ENCODE data around the gene ERC2. TPM values are rescaled to one million over a fixed set of nuclear protein-coding genes. Genes with fewer than 3 reads are reported as not detected.

Gene ERC2
- total RNA-seq, 1 experiment from 2014 or later, result 0.77 TPM

GRCh38 chr3:55969634-55970033 lies 498.6 kb downstream of the ERC2 start:
- POLR2A ChIA-PET (ENCODE audit: unreplicated experiment), result no interaction called here
- H3K4me1 ChIP-seq (ENCODE audit: insufficient read depth, low read length), result no peaks in the 10 kb centered on the region
- H3K9me2 ChIP-seq (replicated peaks; ENCODE audit: low read length), result no peaks in the 10 kb centered on the region
- H3K27ac ChIP-seq (ENCODE audit: low read length), result no peak overlapping the region
- TF ChIP-seq CTCF (conservative IDR thresholded peaks at IDR 0.05; ENCODE audit: low read depth, low read length) (no peak), EZH2phosphoT487 (IDR thresholded peaks at IDR 0.05; ENCODE audit: borderline replicate concordance, low read length) (no peak), EZH2 (IDR thresholded peaks at IDR 0.05; ENCODE audit: low read length, unreplicated experiment) (no peak)
- no peaks in the 10 kb centered on the region for H3K79me2 ChIP-seq (ENCODE audit: low read length)
- 0 out of 2 replicates have a peak, but pooled peaks cover 3% of the 10 kb centered on the region for H3K27me3 ChIP-seq (ENCODE audit: low read length)
- H4K20me1 ChIP-seq (ENCODE audit: low read length), result no peaks in the 10 kb centered on the region
- H2AFZ ChIP-seq (ENCODE audit: low read length), result no peak overlapping the region
- no TSS peak for BruUV-seq (replicated peaks)
- H3K36me3 ChIP-seq (ENCODE audit: low read depth, low read length), result no peaks in the 10 kb centered on the region
- H3K9me3 ChIP-seq (ENCODE audit: low read length), result no peaks in the 10 kb centered on the region
- ATAC-seq (no peak), DNase-seq (no peak)
- H3K4me2 ChIP-seq (ENCODE audit: low read length), result no peak overlapping the region
- CTCF ChIA-PET, result no interaction called here
- no peak overlapping the region for H3K9ac ChIP-seq (ENCODE audit: low read length)
- H3K4me3 ChIP-seq (ENCODE audit: low read length), result no peak overlapping the region
- intact Hi-C loops (cut with micrococcal nuclease), result no loop called here
- H3F3A ChIP-seq (ENCODE audit: low read length, unreplicated experiment), result no peaks in the 10 kb centered on the region

- Histone ChIP-seq H3K9me3 (ENCODE audit: low read length) (no peaks in the 10 kb centered on the region), H3K9me2 (replicated peaks; ENCODE audit: low read length) (no peaks in the 10 kb centered on the region), H3K27me3 (ENCODE audit: low read length) (no peaks in the 10 kb centered on the region), H3K4me1 (ENCODE audit: insufficient read depth, low read length) (no peaks in the 10 kb centered on the region), H3K36me3 (ENCODE audit: low read depth, low read length) (no peaks in the 10 kb centered on the region), H3K9ac (ENCODE audit: low read length) (no peak overlapping the region), H3K27ac (ENCODE audit: low read length) (no peak overlapping the region), H3K4me3 (ENCODE audit: low read length) (no peak overlapping the region), H3K79me2 (ENCODE audit: low read length) (no peaks in the 10 kb centered on the region), H3F3A (ENCODE audit: low read length, unreplicated experiment) (no peaks in the 10 kb centered on the region), H4K20me1 (ENCODE audit: low read length) (no peaks in the 10 kb centered on the region), H3K4me2 (ENCODE audit: low read length) (no peak overlapping the region), H2AFZ (ENCODE audit: low read length) (no peak overlapping the region)
- ChIA-PET CTCF (no interaction called here), POLR2A (ENCODE audit: unreplicated experiment) (no interaction called here)
- no peak for TF ChIP-seq CTCF (conservative IDR thresholded peaks at IDR 0.05; ENCODE audit: low read depth, low read length)
- TF ChIP-seq EZH2 (IDR thresholded peaks at IDR 0.05; ENCODE audit: low read length, unreplicated experiment), result no peak
- no peak for TF ChIP-seq EZH2phosphoT487 (IDR thresholded peaks at IDR 0.05; ENCODE audit: borderline replicate concordance, low read length)
- intact Hi-C loops (cut with micrococcal nuclease), result no loop called here
- DNase-seq (no peak), ATAC-seq (no peak)
- no TSS peak for BruUV-seq (replicated peaks)
Measured at GRCh38 chr3:55968331-55968730, 499.9 kb downstream of the ERC2 start.

GRCh38 chr3:55966566-55966965 lies 501.7 kb downstream of the ERC2 start:
- H3F3A ChIP-seq (ENCODE audit: low read length, unreplicated experiment), result no peaks in the 10 kb centered on the region
- H3K4me1 ChIP-seq (ENCODE audit: insufficient read depth, low read length), result no peaks in the 10 kb centered on the region
- no peak for ATAC-seq
- H4K20me1 ChIP-seq (ENCODE audit: low read length), result no peaks in the 10 kb centered on the region
- no peaks in the 10 kb centered on the region for H3K9me2 ChIP-seq (replicated peaks; ENCODE audit: low read length)
- TF ChIP-seq EZH2 (IDR thresholded peaks at IDR 0.05; ENCODE audit: low read length, unreplicated experiment) (no peak), CTCF (conservative IDR thresholded peaks at IDR 0.05; ENCODE audit: low read depth, low read length) (no peak), EZH2phosphoT487 (IDR thresholded peaks at IDR 0.05; ENCODE audit: borderline replicate concordance, low read length) (no peak)
- POLR2A ChIA-PET (ENCODE audit: unreplicated experiment), result no interaction called here
- no peaks in the 10 kb centered on the region for H3K36me3 ChIP-seq (ENCODE audit: low read depth, low read length)
- no peaks in the 10 kb centered on the region for H3K9me3 ChIP-seq (ENCODE audit: low read length)
- no peak overlapping the region for H3K27ac ChIP-seq (ENCODE audit: low read length)
- no TSS peak for BruUV-seq (replicated peaks)
- no peak for DNase-seq
- H3K79me2 ChIP-seq (ENCODE audit: low read length), result no peaks in the 10 kb centered on the region
- no peak overlapping the region for H3K4me3 ChIP-seq (ENCODE audit: low read length)
- intact Hi-C loops (cut with micrococcal nuclease), result no loop called here
- H3K4me2 ChIP-seq (ENCODE audit: low read length), result no peak overlapping the region
- no peak overlapping the region for H3K9ac ChIP-seq (ENCODE audit: low read length)
- H2AFZ ChIP-seq (ENCODE audit: low read length), result no peak overlapping the region
- H3K27me3 ChIP-seq (ENCODE audit: low read length), result no peaks in the 10 kb centered on the region
- CTCF ChIA-PET, result no interaction called here

Data from PC-3 (cell line).